Heart left ventricle (tissue), 16 donors: ENCODE results near the gene MAST1. TPM values are rescaled to one million over a fixed set of nuclear protein-coding genes. Genes with fewer than 3 reads are reported as not detected.

Experiments
- ATAC-seq, 4 donors: fragments of 200-7000 bp; cut with Tn5 transposase; one replicate each; pipeline ENCODE4 v1.9.1; 2020 to 2022; ENCODE audit warnings: moderate library complexity in 4 of 4, mild to moderate bottlenecking in 3 of 4, moderate number of reproducible peaks in 1 of 4
- DNase-seq, 5 donors: peaks; one replicate each; pipeline ENCODE4 v3.0.0-alpha.2; 2020
- H3K27ac ChIP-seq, 12 donors: fragments of 200-600 bp; sonication (generic) in 4 of 12; one replicate each; pipeline versions ENCODE4 v1.5.0 to v1.8.0; 2016 to 2022; ENCODE audit warnings: mild to moderate bottlenecking in 2 of 12
- H3K27me3 ChIP-seq, 9 donors: fragments of 200-600 bp; sonication (generic) in 2 of 9; one replicate each; pipeline versions ENCODE4 v1.5.1 to v1.8.0; 2016 to 2022; ENCODE audit warnings: mild to moderate bottlenecking in 3 of 9
- H3K36me3 ChIP-seq, 9 donors: fragments of 200-600 bp; sonication (generic) in 2 of 9; one replicate each; pipeline versions ENCODE4 v1.5.0 to v1.8.0; 2018 to 2022; ENCODE audit warnings: mild to moderate bottlenecking in 2 of 9
- H3K4me1 ChIP-seq, 12 donors: fragments of 200-600 bp; sonication (generic) in 4 of 12; one replicate each; pipeline versions ENCODE4 v1.5.0 to v1.8.0; 2016 to 2022; ENCODE audit warnings: mild to moderate bottlenecking in 3 of 12
- H3K4me3 ChIP-seq, 12 donors: fragments of 200-600 bp; sonication (generic) in 4 of 12; one replicate each; pipeline versions ENCODE4 v1.5.0 to v1.8.0; 2017 to 2022; ENCODE audit warnings: mild to moderate bottlenecking in 9 of 12, moderate library complexity in 4 of 12
- H3K9me3 ChIP-seq, 12 donors: fragments of 200-600 bp; sonication (generic) in 4 of 12; one replicate each; pipeline versions ENCODE4 v1.5.0 to v1.8.0; 2016 to 2022; ENCODE audit warnings: mild to moderate bottlenecking in 1 of 12
- POLR2A ChIP-seq, 2 donors: fragments of 450-650 bp; IDR thresholded peaks; one replicate each; pipeline ENCODE4 v1.6.1; 2017; ENCODE audit warnings: antibody characterized with exemption in 2 of 2, mild to moderate bottlenecking in 2 of 2, moderate library complexity in 2 of 2
- WGBS, 4 donors: extraction: QIAGEN DNeasy Blood & Tissue Kit in 2 of 4; methylation state at CpG; one replicate each; pipeline versions ENCODE4 v1.1.5 to v1.1.7; 2013 to 2018; 5-methylcytosine and 5-hydroxymethylcytosine counted together
- intact Hi-C, 10 donors: fragments of 100-400 bp; cut with DNase I; formaldehyde crosslinking; loops; one replicate each; pipeline versions ENCODE4 v1.11.1 to v1.14.2; 2022
- polyA plus RNA-seq, 2 donors: library from polyadenylated mRNA; stranded (reverse); fragments of 200-250 nt; gene quantifications; one replicate each; pipeline ENCODE4 v1.2.3, GENCODE V29; 2013
- total RNA-seq, 9 donors: library from RNA; depleted of rRNA in 2 of 9; stranded (reverse); fragments of >200 nt in 2 of 9; fragmentation: NEBNext Ultra II Directional in 3 of 9; extraction: Animal tissue kit (Norgen Biotek cat#: 25700) in 3 of 9; gene quantifications; one replicate each; pipeline versions ENCODE4 v1.1.0 to v1.2.4, GENCODE V29; 2016 to 2023
- TF ChIP-seq, protein P1 (sequence below), 12 donors: fragments of 200-600 bp; sonication (generic) in 4 of 12; IDR thresholded peaks; one replicate each; pipeline versions ENCODE4 v1.5.0 to v1.8.0; 2018 to 2022; ENCODE audit warnings: antibody characterized with exemption in 12 of 12, mild to moderate bottlenecking in 5 of 12
- donor health status: ischemic (EF 13 %, LVEDD 7.1; RV severe dilation, severe dysfunction).
- donor health status: healthy with polysubstance abuse.
- donor health status: DM: no; HTN: yes; CAD: no.
- donor health status: DM: no; HTN: no; CAD: no.
- donor health status: ischemic (EF 25% LVEDD 6.9; RV normal size, moderate dysfunction).
- donor health status: ischemic (EF 25% LVEDD 5.7; RV mildly dilated, moderate dysfunction).
- donor health status: healthy.
- donor health status: DM: yes; HTN: yes; CAD: no.
- donor health status: ischemic (EF 35%, LVEDD 5.7; RV mildly dilated, moderate dysfunction).
- donor health status: nonischemic (EF 11% LVEDD 7.7; RV severe dilation, severe dysfunction).
- donor health status: DM: yes; HTN: yes; CAD: no.
- donor health status: PGD.
- donor health status: ischemic (EF 29% LVEDD 5.4; RV normal size, mild dysfunction).
- donor health status: nonischemic (EF 23%, LVEDD 6.1; RV moderate dilation, normal function).

The MAST1 gene
- total and polyA plus RNA-seq, 11 donors = 0.15 to 1.7 (median 0.31) TPM; not detected in 3

DNA sequence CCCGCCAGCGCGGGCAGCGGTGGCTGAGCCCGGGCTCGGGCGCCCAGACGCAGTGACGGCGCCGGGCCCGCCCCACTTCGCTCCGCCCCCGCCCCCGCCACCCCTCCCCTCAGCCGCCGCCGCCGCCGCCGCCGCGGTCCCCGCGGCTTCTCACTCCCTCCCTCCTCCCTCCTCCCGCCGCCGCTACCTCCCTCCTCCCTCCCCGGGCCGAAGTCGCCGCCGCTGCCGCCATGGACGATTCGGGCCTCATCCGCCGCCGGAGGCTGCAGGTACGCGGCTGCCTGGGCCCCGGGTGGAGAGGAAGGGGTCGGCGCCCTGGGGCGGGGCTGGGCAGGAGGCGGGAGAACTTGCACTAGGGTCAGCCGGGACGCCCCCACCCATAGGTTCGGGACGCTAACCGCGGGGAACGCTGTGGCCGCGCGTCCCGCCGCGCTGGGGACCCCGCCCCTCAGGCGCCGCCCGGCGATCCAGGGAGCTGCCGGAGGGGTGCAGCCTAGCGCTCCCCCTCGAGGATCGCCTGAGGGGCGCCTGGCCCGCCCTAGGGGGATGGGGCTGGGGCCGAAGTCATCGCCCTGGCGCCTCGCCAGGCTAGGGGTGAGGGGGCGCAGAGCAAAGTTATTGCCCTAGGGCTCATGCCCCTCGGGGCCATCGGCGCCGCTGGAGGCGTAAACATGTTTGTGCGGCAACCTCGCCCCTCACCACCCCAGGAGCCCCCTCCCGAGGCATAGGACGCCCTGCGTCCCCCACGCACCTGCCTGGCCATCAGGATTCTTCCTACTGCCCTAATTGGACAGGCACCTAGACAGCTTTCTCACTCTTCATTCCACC, 4.4 kb upstream of the MAST1 start:
- TF ChIP-seq, protein P1, sequence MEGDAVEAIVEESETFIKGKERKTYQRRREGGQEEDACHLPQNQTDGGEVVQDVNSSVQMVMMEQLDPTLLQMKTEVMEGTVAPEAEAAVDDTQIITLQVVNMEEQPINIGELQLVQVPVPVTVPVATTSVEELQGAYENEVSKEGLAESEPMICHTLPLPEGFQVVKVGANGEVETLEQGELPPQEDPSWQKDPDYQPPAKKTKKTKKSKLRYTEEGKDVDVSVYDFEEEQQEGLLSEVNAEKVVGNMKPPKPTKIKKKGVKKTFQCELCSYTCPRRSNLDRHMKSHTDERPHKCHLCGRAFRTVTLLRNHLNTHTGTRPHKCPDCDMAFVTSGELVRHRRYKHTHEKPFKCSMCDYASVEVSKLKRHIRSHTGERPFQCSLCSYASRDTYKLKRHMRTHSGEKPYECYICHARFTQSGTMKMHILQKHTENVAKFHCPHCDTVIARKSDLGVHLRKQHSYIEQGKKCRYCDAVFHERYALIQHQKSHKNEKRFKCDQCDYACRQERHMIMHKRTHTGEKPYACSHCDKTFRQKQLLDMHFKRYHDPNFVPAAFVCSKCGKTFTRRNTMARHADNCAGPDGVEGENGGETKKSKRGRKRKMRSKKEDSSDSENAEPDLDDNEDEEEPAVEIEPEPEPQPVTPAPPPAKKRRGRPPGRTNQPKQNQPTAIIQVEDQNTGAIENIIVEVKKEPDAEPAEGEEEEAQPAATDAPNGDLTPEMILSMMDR (IDR thresholded peaks at IDR 0.05) = no peak
- no peak for TF ChIP-seq POLR2A (IDR thresholded peaks at IDR 0.05)
- peaks cover 47 to 97% (median 92%) of the 10 kb centered on the region in 9 donors for H3K27me3 ChIP-seq
- H3K4me1 ChIP-seq = peaks cover 0 to 34% (median 13%) of the 10 kb centered on the region in 12 donors
- H3K9me3 ChIP-seq = no peaks in the 10 kb centered on the region
- 1 to 2% (median 1%) methylated on average over 20 to 87 of the region's 87 CpGs for WGBS, 4 donors
- intact Hi-C loops = no loop called here
- H3K27ac ChIP-seq = no peak overlapping the region
- no peaks in the 10 kb centered on the region for H3K36me3 ChIP-seq
- DNase-seq (no peak), ATAC-seq (peak in 1 of 4 donors; percentile 27)
- peak overlapping the region; percentile 25 to 55 (median 44) for H3K4me3 ChIP-seq

DNA sequence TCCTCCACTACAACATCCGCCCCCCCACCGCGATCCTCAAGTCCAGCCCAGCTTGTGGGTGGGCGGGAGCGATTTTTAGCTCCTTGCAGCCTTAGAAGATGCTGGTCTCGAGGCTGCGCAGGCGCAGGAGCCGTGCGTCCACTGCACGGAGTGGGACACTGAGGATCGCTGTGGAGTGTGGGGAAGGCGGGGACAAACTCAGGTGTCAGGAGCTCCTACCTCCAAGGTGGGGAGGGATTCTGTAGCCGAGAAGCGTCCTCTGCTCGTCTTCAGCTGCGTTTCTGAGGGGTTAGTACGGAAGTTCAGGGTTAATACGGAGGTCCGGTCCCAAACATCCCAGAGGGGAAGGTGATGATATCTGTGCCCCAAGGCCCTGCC, 3.8 kb upstream of the MAST1 start, which contains the start of gene RTBDN:
TSS of gene RTBDN (minus strand) at position 14 of the 378 bp plus-strand sequence. CDS start 4,600 bp downstream, outside the sequence.
- intact Hi-C loops = no loop called here
- H3K27ac ChIP-seq = no peak within 1 kb of the TSS
- H3K9me3 ChIP-seq = no peaks in the 10 kb centered on the region
- no peak for TF ChIP-seq POLR2A (IDR thresholded peaks at IDR 0.05)
- TF ChIP-seq, protein P1 (IDR thresholded peaks at IDR 0.05) = no peak
- peaks cover 47 to 97% (median 93%) of the 10 kb centered on the region in 9 donors for H3K27me3 ChIP-seq
- WGBS, 4 donors = 6 to 10% (median 7%) methylated on average over 20 of the region's 20 CpGs
- H3K36me3 ChIP-seq = no peaks in the 10 kb centered on the region
- peaks cover 0 to 34% (median 13%) of the 10 kb centered on the region in 12 donors for H3K4me1 ChIP-seq
- peak within 1 kb of the TSS; percentile 25 to 55 (median 44) for H3K4me3 ChIP-seq
- DNase-seq = no peak
- ATAC-seq = no peak

DNA sequence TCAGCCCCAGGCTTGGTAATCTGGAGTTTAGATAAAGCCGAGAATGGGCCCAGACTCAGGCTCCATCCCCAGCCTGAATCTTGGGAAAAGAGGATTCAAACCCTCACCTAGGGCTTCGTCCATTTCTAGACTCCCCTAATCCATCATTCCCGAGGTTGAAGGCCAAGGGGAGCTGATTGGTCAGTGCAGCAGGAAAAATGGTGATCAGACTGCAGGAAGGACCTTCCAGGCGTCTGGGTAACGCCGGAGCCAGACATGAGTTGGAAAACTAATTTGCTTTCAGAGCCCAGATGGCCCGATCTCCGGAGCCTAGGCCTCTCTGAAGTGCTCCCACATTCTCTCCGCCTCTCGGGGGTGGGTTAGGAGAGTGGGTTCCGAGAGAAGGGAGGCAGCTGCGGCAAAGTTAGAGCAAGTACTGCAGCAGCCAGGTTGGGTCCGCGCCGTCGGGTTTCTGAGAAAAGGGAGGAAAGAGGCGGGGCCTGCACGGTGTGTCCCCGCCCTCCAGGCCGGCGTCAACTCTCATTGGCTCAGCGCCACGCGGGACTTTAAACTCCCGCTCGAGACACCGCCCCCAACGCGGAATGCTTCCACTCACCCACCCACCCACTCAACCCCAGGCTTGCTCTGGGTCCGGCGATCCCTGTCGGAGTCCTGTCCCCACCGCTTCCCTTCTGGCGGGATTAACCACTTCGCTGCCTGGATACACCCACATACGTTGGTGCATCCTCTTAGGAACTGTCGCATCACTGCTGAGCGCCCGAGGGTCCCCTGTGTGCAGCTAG, 3.1 kb upstream of the MAST1 start:
- H3K27me3 ChIP-seq = peaks cover 44 to 97% (median 93%) of the 10 kb centered on the region in 9 donors
- H3K36me3 ChIP-seq = no peaks in the 10 kb centered on the region
- DNase-seq (no peak), ATAC-seq (no peak)
- intact Hi-C loops = no loop called here
- WGBS, 4 donors = 6 to 8% (median 7%) methylated on average over 32 to 39 of the region's 39 CpGs
- no peak overlapping the region for H3K27ac ChIP-seq
- peaks cover 0 to 34% (median 13%) of the 10 kb centered on the region in 12 donors for H3K4me1 ChIP-seq
- no peaks in the 10 kb centered on the region for H3K9me3 ChIP-seq
- no peak overlapping the region for H3K4me3 ChIP-seq
- TF ChIP-seq, protein P1 (IDR thresholded peaks at IDR 0.05) = no peak
- no peak for TF ChIP-seq POLR2A (IDR thresholded peaks at IDR 0.05)

DNA sequence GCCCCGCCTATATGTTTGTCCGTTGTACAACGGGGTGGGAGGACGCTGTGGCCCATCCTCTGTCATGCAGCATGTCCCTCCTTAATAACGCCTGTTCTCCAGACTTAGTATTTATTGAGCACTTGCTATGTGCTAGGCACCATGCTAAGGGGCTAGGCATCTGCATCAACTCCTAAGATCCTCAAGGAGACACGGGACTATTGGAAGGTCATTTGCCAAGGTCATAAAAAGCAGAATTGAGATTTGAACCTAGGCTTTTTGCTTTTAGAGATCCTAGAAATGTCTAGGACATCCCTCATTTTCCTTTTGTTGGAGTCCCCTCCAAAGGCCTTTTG, 1.8 kb upstream of the MAST1 start:
- 6 to 12% (median 8%) methylated on average over 4 to 6 of the region's 6 CpGs for WGBS, 4 donors
- Histone ChIP-seq H3K4me3 (no peak overlapping the region), H3K9me3 (no peaks in the 10 kb centered on the region), H3K27ac (no peak overlapping the region), H3K4me1 (peaks cover 0 to 42% (median 13%) of the 10 kb centered on the region in 12 donors), H3K27me3 (peaks cover 46 to 99% (median 96%) of the 10 kb centered on the region in 9 donors), H3K36me3 (no peaks in the 10 kb centered on the region)
- no peak for ATAC-seq
- TF ChIP-seq POLR2A (IDR thresholded peaks at IDR 0.05) = no peak
- TF ChIP-seq, protein P1 (IDR thresholded peaks at IDR 0.05) = no peak
- intact Hi-C loops = no loop called here
- no peak for DNase-seq
